Measurements from ENCODE around the gene SEPTIN2.

DNA sequence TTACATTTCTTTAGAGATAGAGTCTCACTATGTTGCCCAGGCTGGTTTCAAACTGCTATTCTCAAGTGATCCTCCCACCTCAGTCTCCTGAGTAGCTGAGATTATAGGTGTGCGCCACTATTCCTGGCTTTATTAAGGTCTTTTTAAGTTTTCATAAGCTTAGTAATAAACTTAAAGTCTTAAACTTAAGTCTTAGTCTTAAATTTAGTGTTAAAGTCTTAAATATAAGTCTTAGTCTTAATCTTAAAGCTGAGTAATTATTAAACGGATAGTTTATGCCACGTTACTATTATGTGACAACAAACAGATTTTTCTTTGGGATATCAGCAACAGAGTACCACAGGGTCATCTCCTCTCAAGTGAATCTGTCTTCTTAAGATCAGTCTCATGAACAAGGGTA lies 52.9 kb downstream of the SEPTIN2 start:
- TF ChIP-seq, protein P1, sequence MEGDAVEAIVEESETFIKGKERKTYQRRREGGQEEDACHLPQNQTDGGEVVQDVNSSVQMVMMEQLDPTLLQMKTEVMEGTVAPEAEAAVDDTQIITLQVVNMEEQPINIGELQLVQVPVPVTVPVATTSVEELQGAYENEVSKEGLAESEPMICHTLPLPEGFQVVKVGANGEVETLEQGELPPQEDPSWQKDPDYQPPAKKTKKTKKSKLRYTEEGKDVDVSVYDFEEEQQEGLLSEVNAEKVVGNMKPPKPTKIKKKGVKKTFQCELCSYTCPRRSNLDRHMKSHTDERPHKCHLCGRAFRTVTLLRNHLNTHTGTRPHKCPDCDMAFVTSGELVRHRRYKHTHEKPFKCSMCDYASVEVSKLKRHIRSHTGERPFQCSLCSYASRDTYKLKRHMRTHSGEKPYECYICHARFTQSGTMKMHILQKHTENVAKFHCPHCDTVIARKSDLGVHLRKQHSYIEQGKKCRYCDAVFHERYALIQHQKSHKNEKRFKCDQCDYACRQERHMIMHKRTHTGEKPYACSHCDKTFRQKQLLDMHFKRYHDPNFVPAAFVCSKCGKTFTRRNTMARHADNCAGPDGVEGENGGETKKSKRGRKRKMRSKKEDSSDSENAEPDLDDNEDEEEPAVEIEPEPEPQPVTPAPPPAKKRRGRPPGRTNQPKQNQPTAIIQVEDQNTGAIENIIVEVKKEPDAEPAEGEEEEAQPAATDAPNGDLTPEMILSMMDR (conservative IDR thresholded peaks at IDR 0.05; ENCODE audit: low read depth, low read length): no peak
- TF ChIP-seq EZH2 (IDR thresholded peaks at IDR 0.05; ENCODE audit: borderline replicate concordance, low read depth, low read length, poor library complexity, severe bottlenecking): no peak

Measured in A673 (cell line).